ENCODE data around the gene SSU72.
"Not testable (repeated sequence)": the region's sequence is repeated elsewhere in the genome, so short reads cannot be mapped to it uniquely, and the experiment has no call there.

SSU72 gene

GRCh38 chr1:1529936-1530335 lies 44.7 kb downstream of the SSU72 start:
- Histone ChIP-seq H3K4me3 (IDR thresholded peaks at IDR 0.05; ENCODE audit: insufficient read depth, low read depth, low read length) (no peak overlapping the region), H4K20me1 (ENCODE audit: insufficient read depth) (no peaks in the 10 kb centered on the region), H3K4me2 (no peak overlapping the region), H3K4me1 (ENCODE audit: low read depth, poor library complexity, severe bottlenecking) (no peaks in the 10 kb centered on the region), H3K27me3 (ENCODE audit: insufficient read depth, low read depth) (no peaks in the 10 kb centered on the region), H3K9ac (no peak overlapping the region), H2AFZ (ENCODE audit: low read depth) (no peak overlapping the region), H3K79me2 (ENCODE audit: insufficient read depth, low read depth) (no peaks in the 10 kb centered on the region), H3K27ac (no peak overlapping the region), H3K36me3 (ENCODE audit: insufficient read depth) (peaks cover 6% of the 10 kb centered on the region; the same call in 1 of the 2 replicates)
- no peak for TF ChIP-seq CTCF (conservative IDR thresholded peaks at IDR 0.05; ENCODE audit: low read depth, low read length)

- H3K79me2 ChIP-seq (ENCODE audit: insufficient read depth, low read depth): no peaks in the 10 kb centered on the region
- no peak overlapping the region for H2AFZ ChIP-seq (ENCODE audit: low read depth)
- H3K27ac ChIP-seq: no peak overlapping the region
- no peaks in the 10 kb centered on the region for H3K27me3 ChIP-seq (ENCODE audit: insufficient read depth, low read depth)
- no peaks in the 10 kb centered on the region for H4K20me1 ChIP-seq (ENCODE audit: insufficient read depth)
- no peak overlapping the region for H3K4me3 ChIP-seq (IDR thresholded peaks at IDR 0.05; ENCODE audit: insufficient read depth, low read depth, low read length)
- no peak for TF ChIP-seq CTCF (conservative IDR thresholded peaks at IDR 0.05; ENCODE audit: low read depth, low read length)
- H3K36me3 ChIP-seq (ENCODE audit: insufficient read depth): peaks cover 6% of the 10 kb centered on the region; the same call in 1 of the 2 replicates
- H3K4me1 ChIP-seq (ENCODE audit: low read depth, poor library complexity, severe bottlenecking): no peaks in the 10 kb centered on the region
- H3K9ac ChIP-seq: no peak overlapping the region
- no peak overlapping the region for H3K4me2 ChIP-seq
These were observed 45.3 kb downstream of the SSU72 start for GRCh38 chr1:1529321-1529720.

GRCh38 chr1:1528301-1529267 lies 46.1 kb downstream of the SSU72 start:
- H3K27me3 ChIP-seq (ENCODE audit: insufficient read depth, low read depth): no peaks in the 10 kb centered on the region
- no peaks in the 10 kb centered on the region for H4K20me1 ChIP-seq (ENCODE audit: insufficient read depth)
- H3K4me1 ChIP-seq (ENCODE audit: low read depth, poor library complexity, severe bottlenecking): no peaks in the 10 kb centered on the region
- no peak overlapping the region for H3K4me3 ChIP-seq (IDR thresholded peaks at IDR 0.05; ENCODE audit: insufficient read depth, low read depth, low read length)
- H3K4me2 ChIP-seq: no peak overlapping the region
- H2AFZ ChIP-seq (ENCODE audit: low read depth): no peak overlapping the region
- no peaks in the 10 kb centered on the region for H3K79me2 ChIP-seq (ENCODE audit: insufficient read depth, low read depth)
- H3K36me3 ChIP-seq (ENCODE audit: insufficient read depth): peaks cover 6% of the 10 kb centered on the region; the same call in 1 of the 2 replicates
- no peak overlapping the region for H3K9ac ChIP-seq
- TF ChIP-seq CTCF (conservative IDR thresholded peaks at IDR 0.05; ENCODE audit: low read depth, low read length): no peak
- no peak overlapping the region for H3K27ac ChIP-seq

- no peak for TF ChIP-seq CTCF (conservative IDR thresholded peaks at IDR 0.05; ENCODE audit: low read depth, low read length)
- peaks cover 6% of the 10 kb centered on the region; the same call in 1 of the 2 replicates for H3K36me3 ChIP-seq (ENCODE audit: insufficient read depth)
- no peak overlapping the region for H3K4me3 ChIP-seq (IDR thresholded peaks at IDR 0.05; ENCODE audit: insufficient read depth, low read depth, low read length)
- no peaks in the 10 kb centered on the region for H3K4me1 ChIP-seq (ENCODE audit: low read depth, poor library complexity, severe bottlenecking)
- H3K27ac ChIP-seq: no peak overlapping the region
- no peaks in the 10 kb centered on the region for H4K20me1 ChIP-seq (ENCODE audit: insufficient read depth)
- no peaks in the 10 kb centered on the region for H3K79me2 ChIP-seq (ENCODE audit: insufficient read depth, low read depth)
- H3K4me2 ChIP-seq: no peak overlapping the region
- no peaks in the 10 kb centered on the region for H3K27me3 ChIP-seq (ENCODE audit: insufficient read depth, low read depth)
- H2AFZ ChIP-seq (ENCODE audit: low read depth): no peak overlapping the region
- H3K9ac ChIP-seq: no peak overlapping the region
These were observed 47.4 kb downstream of the SSU72 start for GRCh38 chr1:1527092-1527816.

- not testable (repeated sequence) for H3K27ac ChIP-seq; H4K20me1 ChIP-seq (ENCODE audit: insufficient read depth); H3K79me2 ChIP-seq (ENCODE audit: insufficient read depth, low read depth); H3K27me3 ChIP-seq (ENCODE audit: insufficient read depth, low read depth); H3K4me2 ChIP-seq; H3K36me3 ChIP-seq (ENCODE audit: insufficient read depth); H2AFZ ChIP-seq (ENCODE audit: low read depth); H3K4me3 ChIP-seq (IDR thresholded peaks at IDR 0.05; ENCODE audit: insufficient read depth, low read depth, low read length); H3K9ac ChIP-seq; H3K4me1 ChIP-seq (ENCODE audit: low read depth, poor library complexity, severe bottlenecking)
These were observed 48.2 kb downstream of the SSU72 start for GRCh38 chr1:1526476-1526875.

GRCh38 chr1:1524750-1525383 lies 49.8 kb downstream of the SSU72 start:
- H3K9ac ChIP-seq; H3K27ac ChIP-seq; H3K4me2 ChIP-seq; H4K20me1 ChIP-seq (ENCODE audit: insufficient read depth); H3K27me3 ChIP-seq (ENCODE audit: insufficient read depth, low read depth); H3K4me1 ChIP-seq (ENCODE audit: low read depth, poor library complexity, severe bottlenecking); H2AFZ ChIP-seq (ENCODE audit: low read depth); H3K79me2 ChIP-seq (ENCODE audit: insufficient read depth, low read depth); H3K4me3 ChIP-seq (IDR thresholded peaks at IDR 0.05; ENCODE audit: insufficient read depth, low read depth, low read length): not testable (repeated sequence)
- peaks cover 12% of the 10 kb centered on the region; the same call in 1 of the 2 replicates for H3K36me3 ChIP-seq (ENCODE audit: insufficient read depth)
